Right cardiac atrium (tissue), 5 donors: ENCODE results near the gene LRMDA. TPM values are rescaled to one million over a fixed set of nuclear protein-coding genes. Genes with fewer than 3 reads are reported as not detected.

Experiments
- ATAC-seq, 2 donors: fragments of 200-7000 bp; cut with Tn5 transposase; one replicate each; pipeline versions ENCODE4 v1.8.0 to v1.9.1; 2020; ENCODE audit warnings: moderate library complexity in 2 of 2, mild to moderate bottlenecking in 1 of 2
- DNase-seq, 3 donors: peaks; one replicate each; pipeline ENCODE4 v3.0.0-alpha.2; 2020
- H3K27ac ChIP-seq: one replicate; pipeline ENCODE4 v1.5.1; 2013; ENCODE audit warnings: mild to moderate bottlenecking, low read length, control low read depth, moderate library complexity
- H3K27me3 ChIP-seq: one replicate; pipeline ENCODE4 v1.6.1; 2013; ENCODE audit not compliant: control insufficient read depth, insufficient read depth
- H3K4me1 ChIP-seq: one replicate; pipeline ENCODE4 v1.6.1; 2013; ENCODE audit warnings: low read length; ENCODE audit not compliant: control insufficient read depth, insufficient read depth
- H3K4me3 ChIP-seq: one replicate; pipeline ENCODE4 v1.5.1; 2013; ENCODE audit warnings: low read length, control low read depth
- H3K9me3 ChIP-seq: one replicate; pipeline ENCODE4 v1.6.1; 2013; ENCODE audit warnings: low read length; ENCODE audit not compliant: control insufficient read depth
- WGBS: extraction: QIAGEN DNeasy Blood & Tissue Kit; methylation state at CpG from one replicate; pipeline ENCODE4 v1.1.7; 2013; 5-methylcytosine and 5-hydroxymethylcytosine counted together
- intact Hi-C, 4 donors: fragments of 100-400 bp; cut with DNase I; formaldehyde crosslinking; loops; one replicate each; pipeline versions ENCODE4 v1.11.0 to v1.14.0; 2022 to 2023
- polyA plus RNA-seq: library from polyadenylated mRNA; stranded (reverse); fragments of 200-250 nt; gene quantifications from one replicate; pipeline ENCODE4 v1.2.3, GENCODE V29; 2013
- total RNA-seq, 4 donors: library from RNA; stranded (reverse); fragmentation: NEBNext Ultra II Directional; extraction: Animal tissue kit (Norgen Biotek cat#: 25700); gene quantifications; one replicate each; pipeline ENCODE4 v1.2.1, GENCODE V29; 2021
- donor health status: healthy with polysubstance abuse.
- donor health status: DM: no; HTN: yes; CAD: no.
- donor health status: DM: no; HTN: no; CAD: no.
- donor health status: DM: no; HTN: yes; CAD: no; lungs with severe emphysema.
- donor health status: DM: yes; HTN: yes; CAD: no.

Gene LRMDA
- total and polyA plus RNA-seq, 5 donors: 42.7 to 97.9 (median 48.8) TPM

DNA sequence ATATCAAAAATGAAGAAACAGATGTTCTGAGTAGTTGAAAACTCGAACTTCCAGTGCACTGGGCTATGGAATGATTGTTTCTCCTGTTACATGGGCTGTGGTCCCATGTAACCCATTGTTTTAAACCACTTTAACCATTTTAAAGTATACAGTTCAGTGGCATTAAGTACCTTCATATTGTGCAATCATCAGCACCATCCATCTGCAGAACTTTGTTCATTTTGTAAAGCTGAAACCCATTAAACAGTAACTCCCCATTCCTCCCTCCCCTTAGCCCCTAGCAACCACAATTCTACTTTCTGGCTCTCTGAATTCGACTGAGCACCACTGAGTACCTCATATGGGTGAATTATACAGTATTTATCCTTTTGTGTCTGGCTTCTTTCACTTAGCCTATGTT is 217.4 kb downstream of the LRMDA start:
- Histone ChIP-seq H3K4me1 (peaks cover 4% of the 10 kb centered on the region), H3K4me3 (no peak overlapping the region), H3K27ac (no peak overlapping the region), H3K27me3 (no peaks in the 10 kb centered on the region), H3K9me3 (no peaks in the 10 kb centered on the region)
- intact Hi-C loops: no loop called here
- DNase-seq: no peak
- 80% methylated on average over 2 of the region's 2 CpGs for WGBS
- ATAC-seq: no peak

DNA sequence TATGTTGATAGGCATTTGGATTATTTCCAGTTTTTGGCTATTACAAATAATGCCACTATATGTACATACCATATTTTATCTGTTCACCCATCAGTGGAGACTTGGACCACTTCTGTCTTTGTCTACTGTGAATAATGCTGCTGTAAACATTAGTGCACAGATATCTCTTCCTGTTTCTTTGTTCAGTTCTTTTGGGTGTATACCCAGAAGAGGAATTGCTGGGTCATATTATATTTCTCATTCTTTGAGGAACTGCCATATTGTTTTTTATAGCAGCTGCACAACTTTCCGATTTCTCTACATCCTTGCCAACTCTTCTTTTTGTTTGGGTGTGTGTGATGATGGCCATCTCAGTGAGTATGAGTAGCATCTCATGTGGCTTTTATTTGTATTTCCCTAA is 218.0 kb downstream of the LRMDA start:
- H3K9me3 ChIP-seq: no peaks in the 10 kb centered on the region
- DNase-seq: no peak
- no peak overlapping the region for H3K27ac ChIP-seq
- H3K27me3 ChIP-seq: no peaks in the 10 kb centered on the region
- H3K4me3 ChIP-seq: no peak overlapping the region
- WGBS: 84% methylated on average over 1 of the region's 1 CpG
- intact Hi-C loops: no loop called here
- peaks cover 6% of the 10 kb centered on the region for H3K4me1 ChIP-seq
- no peak for ATAC-seq

DNA sequence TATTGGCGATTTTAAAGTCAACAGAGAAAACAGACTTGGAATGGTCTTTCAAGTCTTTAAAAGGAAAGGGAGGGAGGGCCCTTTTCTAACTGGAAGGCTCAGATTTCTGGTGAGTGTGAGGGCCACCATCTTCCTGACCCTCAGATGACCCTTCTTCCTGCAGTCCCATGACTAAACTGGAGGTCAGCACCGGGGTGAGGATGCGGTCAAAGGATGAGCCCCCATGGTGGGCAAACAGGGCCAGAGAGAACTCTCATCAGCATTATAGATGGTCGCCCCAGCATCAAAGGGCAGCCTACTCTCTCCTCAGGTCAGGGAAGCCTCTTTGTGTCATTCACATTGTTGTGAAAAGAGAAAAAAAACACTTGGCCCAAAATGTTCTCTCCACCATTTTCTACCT is 219.2 kb downstream of the LRMDA start:
- H3K4me3 ChIP-seq: no peak overlapping the region
- 78% methylated on average over 4 of the region's 4 CpGs for WGBS
- H3K27me3 ChIP-seq: no peaks in the 10 kb centered on the region
- intact Hi-C loops: loop anchor here in 2 of 4 donors (10.0 kb wide), 1 partner anchor 246 kb away; the partner anchor contains the start of gene ZNF503 (in 2 of the 2)
- no peak overlapping the region for H3K27ac ChIP-seq
- H3K4me1 ChIP-seq: peaks cover 11% of the 10 kb centered on the region
- ATAC-seq: no peak
- H3K9me3 ChIP-seq: no peaks in the 10 kb centered on the region
- DNase-seq: no peak

DNA sequence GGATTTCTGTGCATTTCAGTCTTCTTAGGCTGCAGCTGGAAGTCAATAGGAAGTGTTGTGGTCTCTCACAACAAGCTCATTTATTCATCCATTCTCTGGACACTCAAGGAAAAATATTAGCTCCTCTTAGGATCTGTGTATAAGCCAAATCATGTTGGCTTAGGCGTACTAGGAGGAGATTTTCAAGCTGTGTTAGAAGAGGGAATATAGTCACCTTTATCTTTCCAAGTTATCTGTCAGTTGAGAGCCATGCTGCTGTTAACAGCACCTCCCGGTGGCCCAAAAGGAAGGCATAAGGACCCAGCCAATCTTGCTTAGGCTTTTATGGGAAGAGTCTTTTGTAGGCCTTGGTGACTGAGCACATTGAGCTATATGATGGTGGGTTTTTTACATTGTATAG is 220.0 kb downstream of the LRMDA start:
- Histone ChIP-seq H3K27me3 (no peaks in the 10 kb centered on the region), H3K4me1 (peaks cover 13% of the 10 kb centered on the region), H3K9me3 (no peaks in the 10 kb centered on the region), H3K27ac (no peak overlapping the region), H3K4me3 (no peak overlapping the region)
- DNase-seq (peak in 1 of 3 donors; percentile 63), ATAC-seq (peak in 1 of 2 donors; percentile 35)
- intact Hi-C loops: loop anchor here in 2 of 4 donors (10.0 kb wide), 1 partner anchor 247 kb away; the partner anchor contains the start of gene ZNF503 (in 2 of the 2)
- WGBS: 58% methylated on average over 2 of the region's 2 CpGs

DNA sequence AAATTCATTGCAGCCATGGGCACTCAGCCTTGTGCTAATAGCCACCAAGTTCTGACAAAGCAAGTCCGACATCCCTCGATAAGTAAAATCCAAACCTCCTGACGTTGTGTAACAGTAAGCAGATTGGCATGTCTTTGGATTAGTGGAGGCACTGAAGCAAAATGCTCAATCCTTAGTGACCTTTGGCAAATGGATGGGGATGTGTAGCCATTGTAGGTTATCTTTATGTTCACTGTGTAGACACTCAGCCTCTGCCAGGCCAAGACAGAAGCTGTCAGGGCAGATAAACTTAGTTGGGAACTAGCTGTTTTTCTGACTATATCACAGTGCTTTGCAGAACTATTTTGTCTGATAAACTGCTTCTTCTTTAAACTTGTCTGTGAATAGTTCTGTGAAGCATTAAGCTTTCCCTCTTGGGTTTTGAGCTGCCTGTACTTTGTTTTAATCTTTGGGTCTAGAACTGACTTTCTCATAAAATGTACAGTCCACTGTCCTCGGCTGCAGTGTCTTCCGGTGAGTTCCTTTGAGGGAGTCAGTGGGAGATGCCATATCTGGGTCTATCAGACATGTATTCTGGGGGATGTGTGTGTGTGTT is 220.8 kb downstream of the LRMDA start:
- Histone ChIP-seq H3K4me1 (peaks cover 13% of the 10 kb centered on the region), H3K27me3 (no peaks in the 10 kb centered on the region), H3K4me3 (no peak overlapping the region), H3K9me3 (no peaks in the 10 kb centered on the region), H3K27ac (peak overlapping the region; percentile 30)
- ATAC-seq: peak; percentile 32 to 80
- DNase-seq: peak in 1 of 3 donors; percentile 74
- 47% methylated on average over 5 of the region's 5 CpGs for WGBS
- intact Hi-C loops: loop anchor here in 2 of 4 donors (10.0 kb wide), 1 partner anchor 247 kb away; the partner anchor contains the start of gene ZNF503 (in 2 of the 2)

DNA sequence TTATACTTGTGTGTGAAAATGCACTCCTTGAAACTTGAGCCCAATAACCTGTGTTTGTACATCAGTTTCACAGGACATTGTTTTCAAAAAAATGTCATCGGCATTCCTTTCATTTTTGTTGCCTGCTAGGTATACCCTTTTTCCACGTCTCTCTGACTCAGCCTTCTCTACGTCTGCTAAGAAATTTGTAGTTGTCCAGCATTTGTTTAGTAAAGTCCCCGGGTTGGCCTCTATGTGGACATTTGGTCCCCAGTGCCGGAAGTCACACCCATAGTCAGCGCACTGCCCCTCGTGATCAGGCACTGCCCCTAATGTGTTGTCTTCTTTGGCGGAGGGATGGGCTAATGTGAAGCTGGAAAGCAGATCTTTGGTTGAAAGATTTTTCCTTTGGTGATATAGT is 222.3 kb downstream of the LRMDA start:
- Histone ChIP-seq H3K9me3 (no peaks in the 10 kb centered on the region), H3K27ac (no peak overlapping the region), H3K4me1 (peaks cover 13% of the 10 kb centered on the region), H3K4me3 (no peak overlapping the region), H3K27me3 (no peaks in the 10 kb centered on the region)
- intact Hi-C loops: loop anchor here in 2 of 4 donors (10.0 kb wide), 1 partner anchor 249 kb away; the partner anchor contains the start of gene ZNF503 (in 2 of the 2)
- DNase-seq (peak in 1 of 3 donors; percentile 33), ATAC-seq (no peak)
- 94% methylated on average over 8 of the region's 8 CpGs for WGBS

DNA sequence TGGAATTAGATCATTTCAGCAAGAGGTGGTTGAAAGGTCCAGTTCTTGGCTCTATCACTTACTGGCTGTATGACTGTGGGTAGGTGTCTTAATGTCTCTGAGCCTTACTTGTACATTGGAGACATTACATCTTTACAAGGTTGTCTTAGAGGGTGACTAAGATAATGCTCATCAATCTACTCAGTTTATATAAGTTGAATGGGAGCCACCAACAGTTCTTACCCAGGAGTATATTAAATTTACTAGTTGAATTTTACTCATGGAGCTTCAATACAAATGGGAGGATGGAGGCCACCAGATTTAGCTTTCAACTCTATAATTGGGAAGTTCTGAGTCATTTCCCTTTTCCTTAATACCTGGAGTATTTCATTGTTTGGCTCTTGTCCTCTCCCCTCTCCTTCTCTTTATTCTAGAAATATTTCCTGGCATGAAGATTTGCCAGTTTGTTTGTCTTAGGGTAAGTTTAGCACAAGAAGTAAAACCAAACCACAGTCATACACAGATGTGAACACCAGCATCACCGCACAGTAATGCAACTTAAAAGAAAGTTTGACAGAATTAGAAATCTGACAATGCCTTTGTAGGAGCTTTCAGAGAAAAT is 222.8 kb downstream of the LRMDA start:
- H3K4me3 ChIP-seq: no peak overlapping the region
- H3K9me3 ChIP-seq: no peaks in the 10 kb centered on the region
- no peak for ATAC-seq
- H3K27me3 ChIP-seq: no peaks in the 10 kb centered on the region
- peaks cover 13% of the 10 kb centered on the region for H3K4me1 ChIP-seq
- no peak overlapping the region for H3K27ac ChIP-seq
- no peak for DNase-seq
- WGBS: 72% methylated on average over 1 of the region's 1 CpG
- intact Hi-C loops: loop anchor here in 2 of 4 donors (10.0 kb wide), 1 partner anchor 249 kb away; the partner anchor contains the start of gene ZNF503 (in 2 of the 2)

DNA sequence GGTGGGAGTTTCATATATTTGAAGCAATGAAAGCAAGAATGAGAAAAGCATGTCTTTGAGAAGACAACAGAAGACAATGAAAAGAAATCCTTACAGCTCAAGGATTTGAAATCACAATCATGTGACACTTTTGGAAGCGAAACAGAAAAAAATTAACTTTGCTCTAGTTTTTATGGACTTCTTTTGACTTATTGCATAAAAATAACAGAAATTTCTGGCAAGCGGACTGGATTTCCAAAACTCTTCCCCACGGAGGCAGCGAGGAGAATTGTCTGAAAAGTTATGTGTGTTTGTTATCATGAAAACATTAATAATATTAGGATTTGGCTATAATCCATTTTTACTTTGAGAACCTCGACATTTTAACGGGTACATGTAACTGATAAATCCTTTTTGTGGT is 223.3 kb downstream of the LRMDA start:
- ATAC-seq: peak in 1 of 2 donors; percentile 5
- peak in 1 of 3 donors; percentile 33 for DNase-seq
- H3K27me3 ChIP-seq: no peaks in the 10 kb centered on the region
- H3K4me3 ChIP-seq: no peak overlapping the region
- no peak overlapping the region for H3K27ac ChIP-seq
- peaks cover 13% of the 10 kb centered on the region for H3K4me1 ChIP-seq
- WGBS: 52% methylated on average over 6 of the region's 6 CpGs
- H3K9me3 ChIP-seq: no peaks in the 10 kb centered on the region
- intact Hi-C loops: loop anchor here in 2 of 4 donors (10.0 kb wide), 1 partner anchor 250 kb away; the partner anchor contains the start of gene ZNF503 (in 2 of the 2)

DNA sequence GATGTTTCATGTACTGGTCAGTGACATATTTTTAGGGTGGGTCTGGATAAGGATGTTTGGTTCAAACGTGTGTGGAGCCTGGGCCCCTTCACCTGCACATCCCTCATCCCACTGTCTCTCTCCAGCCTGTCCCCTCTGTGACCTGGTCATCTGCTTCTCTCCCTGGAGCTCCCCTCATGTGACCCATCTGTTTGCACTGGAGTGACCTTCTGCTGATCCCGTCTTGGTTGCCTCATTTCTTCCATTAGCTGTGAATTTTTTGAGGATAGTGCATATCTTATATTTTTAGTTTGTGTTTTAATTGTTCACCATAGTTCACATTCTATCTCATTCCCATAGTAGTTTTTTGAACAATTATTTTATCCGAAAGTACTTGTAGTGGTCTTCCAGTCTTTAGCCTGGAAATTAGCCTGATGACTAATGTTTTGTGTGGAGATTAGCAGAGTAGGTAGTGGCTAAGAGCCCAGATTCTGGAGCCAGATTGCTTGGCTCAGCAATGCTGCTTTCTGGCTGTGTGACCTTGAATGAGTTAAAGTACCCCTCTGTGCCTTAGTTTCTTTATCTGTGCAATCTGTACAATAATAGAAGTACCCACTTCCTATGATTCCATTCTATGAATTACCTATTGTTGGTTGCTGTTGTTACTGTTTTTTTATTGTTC is 224.5 kb downstream of the LRMDA start:
- Histone ChIP-seq H3K4me1 (peaks cover 13% of the 10 kb centered on the region), H3K4me3 (no peak overlapping the region), H3K9me3 (no peaks in the 10 kb centered on the region), H3K27me3 (no peaks in the 10 kb centered on the region), H3K27ac (peak overlapping the region; percentile 15)
- intact Hi-C loops: loop anchor here in 2 of 4 donors (10.0 kb wide), 1 partner anchor 251 kb away; the partner anchor contains the start of gene ZNF503 (in 2 of the 2)
- ATAC-seq (peak; percentile 29 to 87), DNase-seq (peak in 1 of 3 donors; percentile 56)
- 30% methylated on average over 3 of the region's 3 CpGs for WGBS

DNA sequence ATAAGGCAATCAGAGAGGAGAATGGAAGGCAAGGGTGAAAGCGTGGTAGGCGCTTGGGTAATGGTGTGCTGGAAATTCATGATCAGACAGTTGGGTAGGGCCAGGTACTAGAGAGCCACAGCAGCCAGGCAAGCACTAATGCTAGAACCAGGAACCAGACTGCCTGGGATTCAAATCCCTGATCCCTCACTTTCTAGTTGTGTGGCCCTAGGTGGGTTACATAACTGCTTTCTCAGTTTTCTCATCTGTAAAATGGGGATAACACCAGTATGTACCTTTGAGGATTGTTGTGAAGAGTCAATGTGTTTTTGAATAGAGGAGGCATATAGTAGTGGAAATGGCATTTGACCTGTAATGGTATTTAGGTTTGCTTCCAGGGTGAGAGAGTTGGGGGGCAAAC is 225.9 kb downstream of the LRMDA start:
- Histone ChIP-seq H3K9me3 (no peaks in the 10 kb centered on the region), H3K4me1 (peaks cover 10% of the 10 kb centered on the region), H3K27ac (no peak overlapping the region), H3K4me3 (no peak overlapping the region), H3K27me3 (no peaks in the 10 kb centered on the region)
- no peak for ATAC-seq
- intact Hi-C loops: loop anchor here in 2 of 4 donors (10.0 kb wide), 1 partner anchor 253 kb away; the partner anchor contains the start of gene ZNF503 (in 2 of the 2)
- no peak for DNase-seq
- over 99% methylated on average over 2 of the region's 2 CpGs for WGBS
